H9 (cell line): ENCODE measurements around the gene ZFP69B. TPM values are rescaled to one million over a fixed set of nuclear protein-coding genes. Genes with fewer than 3 reads are reported as not detected.

Experiments
- DNase-seq: peaks from one replicate; pipeline ENCODE4 v3.0.0-alpha.2; 2017
- H2AFZ ChIP-seq: one replicate; pipeline ENCODE4 v1.6.1; 2013; ENCODE audit warnings: mild to moderate bottlenecking, low read length, control low read depth, moderate library complexity
- H2AK5ac ChIP-seq: 2 replicates; pipeline ENCODE4 v1.6.1; 2013; ENCODE audit warnings: low read length, control low read depth, mixed read lengths; ENCODE audit not compliant: insufficient read length
- H2BK120ac ChIP-seq: one replicate; pipeline ENCODE4 v1.6.1; 2013; ENCODE audit warnings: low read depth, mild to moderate bottlenecking, low read length, control low read depth, inconsistent platforms; ENCODE audit not compliant: poor library complexity, severe bottlenecking
- H2BK12ac ChIP-seq: 2 replicates; pipeline ENCODE4 v1.6.1; 2013; ENCODE audit warnings: low read length, control low read depth, mixed read lengths, low read depth; ENCODE audit not compliant: insufficient read length
- H2BK15ac ChIP-seq: 2 replicates; pipeline ENCODE4 v1.6.1; 2013; ENCODE audit warnings: low read depth, low read length, control low read depth
- H2BK20ac ChIP-seq: one replicate; pipeline ENCODE4 v1.6.1; 2013; ENCODE audit warnings: low read depth, mild to moderate bottlenecking, low read length, control low read depth, inconsistent platforms; ENCODE audit not compliant: poor library complexity, severe bottlenecking
- H2BK5ac ChIP-seq: 2 replicates; pipeline ENCODE4 v1.6.1; 2013; ENCODE audit warnings: low read length, control low read depth, mixed read lengths; ENCODE audit not compliant: insufficient read length
- H3K14ac ChIP-seq: 2 replicates; pipeline ENCODE4 v1.6.1; 2013; ENCODE audit warnings: low read length, control low read depth; ENCODE audit not compliant: insufficient read depth
- H3K18ac ChIP-seq: 2 replicates; pipeline ENCODE4 v1.6.1; 2013; ENCODE audit warnings: low read depth, mild to moderate bottlenecking, mixed read lengths, low read length, control low read depth; ENCODE audit not compliant: insufficient read length
- H3K23ac ChIP-seq: 2 replicates; pipeline ENCODE4 v1.6.1; 2013; ENCODE audit warnings: low read length, control low read depth, mixed read lengths, low read depth; ENCODE audit not compliant: insufficient read length
- H3K23me2 ChIP-seq: 2 replicates; pipeline ENCODE4 v1.6.1; 2013; ENCODE audit warnings: low read depth, mild to moderate bottlenecking, mixed read lengths, low read length, control low read depth; ENCODE audit not compliant: insufficient read length, poor library complexity, severe bottlenecking
- H3K27ac ChIP-seq: 2 replicates; pipeline ENCODE4 v1.5.1; 2013; ENCODE audit warnings: low read length, control low read depth, mixed read lengths, low read depth; ENCODE audit not compliant: insufficient read length
- H3K27me3 ChIP-seq: 2 replicates; pipeline ENCODE4 v1.6.1; 2013; ENCODE audit warnings: low read length, control low read depth, inconsistent platforms; ENCODE audit not compliant: insufficient read depth
- H3K4ac ChIP-seq: 2 replicates; pipeline ENCODE4 v1.6.1; 2013; ENCODE audit warnings: low read depth, mild to moderate bottlenecking, control low read depth, inconsistent platforms, low read length, moderate library complexity
- H3K4me1 ChIP-seq: 2 replicates; pipeline ENCODE4 v1.6.1; 2013; ENCODE audit warnings: low read length, control low read depth, inconsistent platforms; ENCODE audit not compliant: insufficient read depth
- H3K4me2 ChIP-seq: 2 replicates; pipeline ENCODE4 v1.6.1; 2013; ENCODE audit warnings: low read length, control low read depth, mixed read lengths; ENCODE audit not compliant: insufficient read length, insufficient read depth
- H3K56ac ChIP-seq: 2 replicates; pipeline ENCODE4 v1.6.1; 2013; ENCODE audit warnings: low read depth, mild to moderate bottlenecking, mixed read lengths, low read length, control low read depth; ENCODE audit not compliant: insufficient read length
- H3K79me1 ChIP-seq: 2 replicates; pipeline ENCODE4 v1.6.1; 2013; ENCODE audit warnings: low read depth, mild to moderate bottlenecking, moderate library complexity, low read length, control low read depth, inconsistent platforms; ENCODE audit not compliant: insufficient read depth, poor library complexity, severe bottlenecking
- H3K79me2 ChIP-seq: 2 replicates; pipeline ENCODE4 v1.6.1; 2013; ENCODE audit warnings: low read length, control low read depth, inconsistent platforms; ENCODE audit not compliant: insufficient read depth
- H3K9ac ChIP-seq: 2 replicates; pipeline ENCODE4 v1.6.1; 2013; ENCODE audit warnings: low read length, control low read depth, mixed read lengths; ENCODE audit not compliant: insufficient read length; ENCODE audit errors: extremely low read depth
- H3K9me3 ChIP-seq: one replicate; pipeline ENCODE4 v1.6.1; 2013; ENCODE audit warnings: low read depth, low read length, inconsistent platforms; ENCODE audit not compliant: control insufficient read depth
- H3T11ph ChIP-seq: one replicate; pipeline ENCODE4 v1.6.1; 2013; ENCODE audit warnings: mild to moderate bottlenecking, low read length, control low read depth, inconsistent platforms
- H4K20me1 ChIP-seq: one replicate; pipeline ENCODE4 v1.6.1; 2013; ENCODE audit not compliant: control insufficient read depth, insufficient read length, insufficient read depth
- H4K5ac ChIP-seq: 2 replicates; pipeline ENCODE4 v1.6.1; 2013; ENCODE audit warnings: low read depth, mild to moderate bottlenecking, mixed read lengths, low read length, control low read depth; ENCODE audit not compliant: insufficient read length
- H4K8ac ChIP-seq: replicated peaks from 2 replicates; pipeline ENCODE4 v1.6.1; 2013; ENCODE audit warnings: low read length, control low read depth, mixed read lengths, low read depth; ENCODE audit not compliant: insufficient read length
- H4K91ac ChIP-seq: 2 replicates; pipeline ENCODE4 v1.6.1; 2013; ENCODE audit warnings: low read depth, mild to moderate bottlenecking, moderate library complexity, mixed read lengths, low read length, control low read depth; ENCODE audit not compliant: insufficient read length
- H3K27ac Mint-ChIP-seq, 3 experiments: 2 replicates in 2 of 3; 3 replicates in 1 of 3; pipeline ENCODE4 v1.8.0; 2020 to 2021; ENCODE audit warnings: mixed read lengths in 3 of 3, mild to moderate bottlenecking in 1 of 3, moderate library complexity in 1 of 3
- H3K27me3 Mint-ChIP-seq: 2 replicates; pipeline ENCODE4 v1.8.0; 2021; ENCODE audit warnings: low read depth, mild to moderate bottlenecking, moderate library complexity, mixed read lengths
- H3K36me3 Mint-ChIP-seq, 3 experiments: 2 replicates in 2 of 3; 3 replicates in 1 of 3; pipeline ENCODE4 v1.8.0; 2020 to 2021; ENCODE audit warnings: low read depth in 3 of 3, mixed read lengths in 3 of 3; ENCODE audit not compliant: insufficient read depth in 1 of 3
- H3K4me1 Mint-ChIP-seq, 2 experiments: 2 replicates each; pipeline ENCODE4 v1.8.0; 2020; ENCODE audit warnings: mixed read lengths in 2 of 2
- H3K4me3 Mint-ChIP-seq, 2 experiments: 2 replicates in 1 of 2; 3 replicates in 1 of 2; pipeline ENCODE4 v1.8.0; 2020 to 2021; ENCODE audit warnings: mild to moderate bottlenecking in 2 of 2, mixed read lengths in 2 of 2, moderate library complexity in 1 of 2
- H3K9me3 Mint-ChIP-seq, 2 experiments: 2 replicates in 1 of 2; 3 replicates in 1 of 2; pipeline ENCODE4 v1.8.0; 2020; ENCODE audit warnings: mild to moderate bottlenecking in 2 of 2, mixed read lengths in 2 of 2, moderate library complexity in 1 of 2
- CTCF ChIP-seq: fragments of 200-600 bp; sonication (generic); conservative IDR thresholded peaks from 3 replicates; pipeline ENCODE4 v1.8.0; 2021; ENCODE audit warnings: antibody characterized with exemption, mild to moderate bottlenecking
- WGBS: extraction: QIAGEN DNeasy Blood & Tissue Kit; methylation state at CpG from one replicate; pipeline ENCODE4 v1.1.7; 2013; ENCODE audit warnings: missing lambda C conversion rate, low lambda C conversion rate, mixed read lengths; ENCODE audit not compliant: insufficient read length; ENCODE audit errors: extremely low coverage; 5-methylcytosine and 5-hydroxymethylcytosine counted together
- total RNA-seq: library from RNA; stranded (reverse); gene quantifications from 2 replicates; pipeline ENCODE4 v1.2.1, GENCODE V29; 2021

Gene ZFP69B
- total RNA-seq, 1 experiment from 2014 or later, result 16.2 TPM

GRCh38 chr1:40479156-40479555, 28.9 kb downstream of the ZFP69B start:
- no peak overlapping the region for H4K5ac ChIP-seq
- no peak overlapping the region for H2BK20ac ChIP-seq
- H3K27me3 ChIP-seq, result no peaks in the 10 kb centered on the region
- no peak for DNase-seq
- Mint-ChIP-seq H3K36me3 (peaks cover 24 to 26% (median 25%) of the 10 kb centered on the region in 3 experiments), H3K27ac (no peak overlapping the region; a peak in 1 of 7 replicates), H3K4me3 (peak overlapping the region in 1 of 2 experiments; percentile 9; a peak in 1 of 5 replicates), H3K9me3 (peaks cover 13 to 20% of the 10 kb centered on the region in 2 experiments), H3K27me3 (no peaks in the 10 kb centered on the region), H3K4me1 (peaks cover 10 to 11% of the 10 kb centered on the region in 2 experiments)
- H3K9me3 ChIP-seq, result no peaks in the 10 kb centered on the region
- H3K23ac ChIP-seq, result no peak overlapping the region
- no peak overlapping the region for H3K4me2 ChIP-seq
- H3K18ac ChIP-seq, result no peak overlapping the region
- WGBS, result no CpG with 5 or more reads among the region's 4 CpGs
- no peaks in the 10 kb centered on the region for H4K20me1 ChIP-seq
- no peak overlapping the region for H3K4ac ChIP-seq
- peaks cover 4% of the 10 kb centered on the region for H3K23me2 ChIP-seq
- no peak overlapping the region for H2BK120ac ChIP-seq
- no peak overlapping the region for H3K14ac ChIP-seq
- H4K91ac ChIP-seq, result no peak overlapping the region
- no peak overlapping the region for H3T11ph ChIP-seq
- no peak overlapping the region for H3K9ac ChIP-seq
- TF ChIP-seq CTCF, result no peak
- H2BK15ac ChIP-seq, result no peak overlapping the region
- no peak overlapping the region for H4K8ac ChIP-seq
- no peak overlapping the region for H2AK5ac ChIP-seq
- H2BK5ac ChIP-seq, result no peak overlapping the region
- no peak overlapping the region for H2BK12ac ChIP-seq
- no peaks in the 10 kb centered on the region for H3K4me1 ChIP-seq
- no peak overlapping the region for H3K27ac ChIP-seq
- no peak overlapping the region for H2AFZ ChIP-seq
- no peaks in the 10 kb centered on the region for H3K79me1 ChIP-seq
- no peaks in the 10 kb centered on the region for H3K79me2 ChIP-seq
- H3K56ac ChIP-seq, result no peak overlapping the region
